Measurements from ENCODE around the gene SS18L1. TPM values are rescaled to one million over a fixed set of nuclear protein-coding genes. Genes with fewer than 3 reads are reported as not detected.

Gene SS18L1
- total RNA-seq, 1 experiment from 2014 or later: 28.1 TPM

DNA sequence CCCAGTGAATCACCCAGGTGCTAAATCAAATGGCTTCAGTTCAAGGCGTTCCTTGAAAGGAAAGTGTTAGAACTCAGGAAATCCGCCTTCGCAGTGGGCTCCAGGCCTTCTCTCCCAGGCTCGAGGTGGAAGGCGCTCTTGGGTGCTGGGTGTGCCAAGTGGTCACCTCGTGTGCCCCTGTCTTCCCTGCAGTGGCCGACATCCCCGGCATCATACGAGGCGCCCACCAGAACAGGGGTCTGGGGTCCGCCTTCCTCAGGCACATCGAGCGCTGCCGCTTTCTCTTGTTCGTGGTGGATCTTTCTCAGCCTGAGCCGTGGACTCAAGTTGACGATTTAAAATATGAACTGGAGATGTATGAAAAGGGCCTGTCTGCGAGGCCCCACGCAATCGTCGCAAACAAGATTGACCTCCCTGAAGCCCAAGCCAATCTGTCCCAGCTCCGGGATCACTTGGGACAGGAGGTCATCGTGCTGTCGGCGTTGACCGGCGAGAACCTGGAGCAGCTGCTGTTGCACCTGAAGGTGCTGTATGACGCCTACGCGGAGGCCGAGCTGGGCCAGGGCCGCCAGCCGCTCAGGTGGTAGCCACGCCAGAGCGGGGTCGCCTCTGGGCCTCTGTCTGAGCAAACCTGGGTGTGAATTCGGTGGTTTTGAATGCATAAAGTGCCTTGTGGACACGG is 57.1 kb downstream of the SS18L1 start:
- Histone ChIP-seq H3K4me1 (ENCODE audit: control insufficient read depth in 1 of 2, insufficient read depth in 2 of 2, low read length in 2 of 2) (no peaks in the 10 kb centered on the region), H3K4me3 (replicated peaks in 1 of 2; ENCODE audit: low read depth in 1 of 2, low read length in 2 of 2) (no peak overlapping the region), H3K27ac (ENCODE audit: low read depth, low read length) (no peak overlapping the region), H3K9me2 (ENCODE audit: insufficient read depth) (no peaks in the 10 kb centered on the region), H3K27me3 (ENCODE audit: insufficient read depth, low read length) (no peaks in the 10 kb centered on the region), H4K20me1 (ENCODE audit: insufficient read depth) (no peaks in the 10 kb centered on the region), H3K36me3 (ENCODE audit: control insufficient read depth in 1 of 2, insufficient read depth in 2 of 2, low read length in 2 of 2) (peaks cover 26 to 27% of the 10 kb centered on the region in 2 experiments; a peak in 3 of 4 replicates), H3K9me3 (ENCODE audit: control insufficient read depth in 1 of 2, insufficient read depth in 1 of 2, low read depth in 1 of 2, low read length in 2 of 2) (no peaks in the 10 kb centered on the region), H3K79me2 (ENCODE audit: insufficient read depth, low read length) (peaks cover 3% of the 10 kb centered on the region; the same call in 1 of the 2 replicates), H3K9ac (ENCODE audit: low read length) (no peak overlapping the region), H2AFZ (ENCODE audit: low read depth, low read length, poor library complexity, severe bottlenecking) (no peak overlapping the region), H3K4me2 (ENCODE audit: low read length) (no peak overlapping the region)
- CTCF ChIA-PET: no interaction called here
- no peak for TF ChIP-seq SRF (IDR thresholded peaks at IDR 0.05; ENCODE audit: low read depth)
- TF ChIP-seq, protein P1, sequence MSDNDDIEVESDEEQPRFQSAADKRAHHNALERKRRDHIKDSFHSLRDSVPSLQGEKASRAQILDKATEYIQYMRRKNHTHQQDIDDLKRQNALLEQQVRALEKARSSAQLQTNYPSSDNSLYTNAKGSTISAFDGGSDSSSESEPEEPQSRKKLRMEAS (IDR thresholded peaks at IDR 0.05): no peak
- no peak for TF ChIP-seq JUND (IDR thresholded peaks at IDR 0.05)
- no TSS peak for BruUV-seq (replicated peaks)
- RAD21 ChIA-PET (ENCODE audit: low non-redundant PET in 1 of 2, low total read pairs in 2 of 2, uncharacterized antibody in 2 of 2, unreplicated experiment in 2 of 2): no interaction called here
- ATAC-seq (no peak), DNase-seq (ENCODE audit: low read depth, low spot score) (no peak)
- intact Hi-C loops (cut with micrococcal nuclease): no loop called here
- POLR2A ChIA-PET: no interaction called here

DNA sequence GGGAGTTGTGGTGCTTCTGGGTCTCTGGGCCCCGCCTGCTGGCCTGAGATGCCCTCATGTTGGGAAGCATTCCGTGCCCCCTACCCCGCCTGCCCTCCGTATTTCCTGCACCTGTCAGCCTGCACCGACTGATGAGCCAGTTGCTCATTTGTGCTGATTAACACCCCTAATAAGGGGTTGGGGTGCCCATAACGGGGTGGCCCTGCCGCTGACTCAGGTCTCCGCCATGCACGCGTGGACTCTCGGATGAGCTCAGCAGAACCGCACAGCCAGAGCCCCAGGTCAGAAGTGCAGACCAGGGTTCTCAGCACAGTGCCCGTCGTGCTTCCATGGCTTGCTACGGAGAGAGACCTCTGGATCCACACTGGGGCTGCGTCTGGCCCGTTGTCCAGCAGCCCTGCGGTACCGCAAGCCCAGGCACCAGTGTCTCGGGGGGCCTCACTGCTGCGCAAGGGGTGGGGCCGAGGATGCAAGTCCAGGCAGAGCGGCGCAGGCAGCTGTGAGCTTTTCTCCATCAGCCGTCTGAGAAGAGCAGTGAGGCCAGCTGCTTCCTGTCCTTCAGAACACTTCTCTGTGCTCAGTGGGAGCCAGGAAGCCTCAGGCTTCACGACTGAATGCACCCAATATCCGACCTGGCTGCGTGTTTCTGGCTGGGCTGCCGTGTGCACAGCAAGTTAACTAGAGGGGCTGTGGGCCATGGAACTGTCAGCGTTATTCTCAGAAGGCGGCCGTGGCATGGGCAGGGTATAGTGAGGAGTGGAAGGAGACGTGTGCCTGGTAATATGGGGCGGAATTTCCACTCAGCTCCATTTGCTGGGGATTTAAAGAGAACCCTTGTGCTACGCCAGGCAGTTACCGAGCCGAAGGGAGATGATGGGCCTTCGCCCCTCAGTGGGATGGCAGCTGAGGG is 57.9 kb downstream of the SS18L1 start:
- H3K79me2 ChIP-seq (ENCODE audit: insufficient read depth, low read length): no peaks in the 10 kb centered on the region
- no peak overlapping the region for H3K9ac ChIP-seq (ENCODE audit: low read length)
- H3K27me3 ChIP-seq (ENCODE audit: insufficient read depth, low read length): no peaks in the 10 kb centered on the region
- no peak overlapping the region for H2AFZ ChIP-seq (ENCODE audit: low read depth, low read length, poor library complexity, severe bottlenecking)
- CTCF ChIA-PET: no interaction called here
- no peak for ATAC-seq
- POLR2A ChIA-PET: no interaction called here
- RAD21 ChIA-PET (ENCODE audit: low non-redundant PET in 1 of 2, low total read pairs in 2 of 2, uncharacterized antibody in 2 of 2, unreplicated experiment in 2 of 2): no interaction called here
- no peak for DNase-seq (ENCODE audit: low read depth, low spot score)
- H4K20me1 ChIP-seq (ENCODE audit: insufficient read depth): no peaks in the 10 kb centered on the region
- no peaks in the 10 kb centered on the region for H3K9me3 ChIP-seq (ENCODE audit: control insufficient read depth in 1 of 2, insufficient read depth in 1 of 2, low read depth in 1 of 2, low read length in 2 of 2)
- H3K4me2 ChIP-seq (ENCODE audit: low read length): no peak overlapping the region
- no peak overlapping the region for H3K27ac ChIP-seq (ENCODE audit: low read depth, low read length)
- no peak overlapping the region for H3K4me3 ChIP-seq (replicated peaks in 1 of 2; ENCODE audit: low read depth in 1 of 2, low read length in 2 of 2)
- no TSS peak for BruUV-seq (replicated peaks)
- intact Hi-C loops (cut with micrococcal nuclease): no loop called here
- H3K4me1 ChIP-seq (ENCODE audit: control insufficient read depth in 1 of 2, insufficient read depth in 2 of 2, low read length in 2 of 2): no peaks in the 10 kb centered on the region
- H3K36me3 ChIP-seq (ENCODE audit: control insufficient read depth in 1 of 2, insufficient read depth in 2 of 2, low read length in 2 of 2): peaks cover 25 to 29% of the 10 kb centered on the region in 2 experiments; a peak in 3 of 4 replicates
- no peaks in the 10 kb centered on the region for H3K9me2 ChIP-seq (ENCODE audit: insufficient read depth)
- no peak for TF ChIP-seq ELF1 (IDR thresholded peaks at IDR 0.05; ENCODE audit: borderline replicate concordance, low read depth)
- TF ChIP-seq SP1 (IDR thresholded peaks at IDR 0.05; ENCODE audit: low read depth): no peak
- TF ChIP-seq POLR2AphosphoS5 (IDR thresholded peaks at IDR 0.05; ENCODE audit: low read depth, low read length): no peak
- TF ChIP-seq, protein P2, sequence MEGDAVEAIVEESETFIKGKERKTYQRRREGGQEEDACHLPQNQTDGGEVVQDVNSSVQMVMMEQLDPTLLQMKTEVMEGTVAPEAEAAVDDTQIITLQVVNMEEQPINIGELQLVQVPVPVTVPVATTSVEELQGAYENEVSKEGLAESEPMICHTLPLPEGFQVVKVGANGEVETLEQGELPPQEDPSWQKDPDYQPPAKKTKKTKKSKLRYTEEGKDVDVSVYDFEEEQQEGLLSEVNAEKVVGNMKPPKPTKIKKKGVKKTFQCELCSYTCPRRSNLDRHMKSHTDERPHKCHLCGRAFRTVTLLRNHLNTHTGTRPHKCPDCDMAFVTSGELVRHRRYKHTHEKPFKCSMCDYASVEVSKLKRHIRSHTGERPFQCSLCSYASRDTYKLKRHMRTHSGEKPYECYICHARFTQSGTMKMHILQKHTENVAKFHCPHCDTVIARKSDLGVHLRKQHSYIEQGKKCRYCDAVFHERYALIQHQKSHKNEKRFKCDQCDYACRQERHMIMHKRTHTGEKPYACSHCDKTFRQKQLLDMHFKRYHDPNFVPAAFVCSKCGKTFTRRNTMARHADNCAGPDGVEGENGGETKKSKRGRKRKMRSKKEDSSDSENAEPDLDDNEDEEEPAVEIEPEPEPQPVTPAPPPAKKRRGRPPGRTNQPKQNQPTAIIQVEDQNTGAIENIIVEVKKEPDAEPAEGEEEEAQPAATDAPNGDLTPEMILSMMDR (IDR thresholded peaks at IDR 0.05 in 2 of 3, conservative IDR thresholded peaks at IDR 0.05 in 1 of 3; ENCODE audit: borderline replicate concordance in 1 of 3, insufficient read depth in 1 of 3, low read depth in 2 of 3, low read length in 2 of 3): no peak
- no peak for TF ChIP-seq CEBPB (IDR thresholded peaks at IDR 0.05; ENCODE audit: low read depth)
- TF ChIP-seq, protein P1 (IDR thresholded peaks at IDR 0.05): no peak
- TF ChIP-seq, protein P3, sequence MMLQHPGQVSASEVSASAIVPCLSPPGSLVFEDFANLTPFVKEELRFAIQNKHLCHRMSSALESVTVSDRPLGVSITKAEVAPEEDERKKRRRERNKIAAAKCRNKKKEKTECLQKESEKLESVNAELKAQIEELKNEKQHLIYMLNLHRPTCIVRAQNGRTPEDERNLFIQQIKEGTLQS (IDR thresholded peaks at IDR 0.05): no peak
- TF ChIP-seq, protein P4, sequence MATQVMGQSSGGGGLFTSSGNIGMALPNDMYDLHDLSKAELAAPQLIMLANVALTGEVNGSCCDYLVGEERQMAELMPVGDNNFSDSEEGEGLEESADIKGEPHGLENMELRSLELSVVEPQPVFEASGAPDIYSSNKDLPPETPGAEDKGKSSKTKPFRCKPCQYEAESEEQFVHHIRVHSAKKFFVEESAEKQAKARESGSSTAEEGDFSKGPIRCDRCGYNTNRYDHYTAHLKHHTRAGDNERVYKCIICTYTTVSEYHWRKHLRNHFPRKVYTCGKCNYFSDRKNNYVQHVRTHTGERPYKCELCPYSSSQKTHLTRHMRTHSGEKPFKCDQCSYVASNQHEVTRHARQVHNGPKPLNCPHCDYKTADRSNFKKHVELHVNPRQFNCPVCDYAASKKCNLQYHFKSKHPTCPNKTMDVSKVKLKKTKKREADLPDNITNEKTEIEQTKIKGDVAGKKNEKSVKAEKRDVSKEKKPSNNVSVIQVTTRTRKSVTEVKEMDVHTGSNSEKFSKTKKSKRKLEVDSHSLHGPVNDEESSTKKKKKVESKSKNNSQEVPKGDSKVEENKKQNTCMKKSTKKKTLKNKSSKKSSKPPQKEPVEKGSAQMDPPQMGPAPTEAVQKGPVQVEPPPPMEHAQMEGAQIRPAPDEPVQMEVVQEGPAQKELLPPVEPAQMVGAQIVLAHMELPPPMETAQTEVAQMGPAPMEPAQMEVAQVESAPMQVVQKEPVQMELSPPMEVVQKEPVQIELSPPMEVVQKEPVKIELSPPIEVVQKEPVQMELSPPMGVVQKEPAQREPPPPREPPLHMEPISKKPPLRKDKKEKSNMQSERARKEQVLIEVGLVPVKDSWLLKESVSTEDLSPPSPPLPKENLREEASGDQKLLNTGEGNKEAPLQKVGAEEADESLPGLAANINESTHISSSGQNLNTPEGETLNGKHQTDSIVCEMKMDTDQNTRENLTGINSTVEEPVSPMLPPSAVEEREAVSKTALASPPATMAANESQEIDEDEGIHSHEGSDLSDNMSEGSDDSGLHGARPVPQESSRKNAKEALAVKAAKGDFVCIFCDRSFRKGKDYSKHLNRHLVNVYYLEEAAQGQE (IDR thresholded peaks at IDR 0.05; ENCODE audit: low read depth): no peak

All from HCT116 (cell line).